Measurements from ENCODE around the gene CBY1. TPM values are rescaled to one million over a fixed set of nuclear protein-coding genes. Genes with fewer than 3 reads are reported as not detected.

Gene CBY1
- 10 to 100 TPM; 15.8 to 30.3 (median 23.5) TPM for total RNA-seq

DNA sequence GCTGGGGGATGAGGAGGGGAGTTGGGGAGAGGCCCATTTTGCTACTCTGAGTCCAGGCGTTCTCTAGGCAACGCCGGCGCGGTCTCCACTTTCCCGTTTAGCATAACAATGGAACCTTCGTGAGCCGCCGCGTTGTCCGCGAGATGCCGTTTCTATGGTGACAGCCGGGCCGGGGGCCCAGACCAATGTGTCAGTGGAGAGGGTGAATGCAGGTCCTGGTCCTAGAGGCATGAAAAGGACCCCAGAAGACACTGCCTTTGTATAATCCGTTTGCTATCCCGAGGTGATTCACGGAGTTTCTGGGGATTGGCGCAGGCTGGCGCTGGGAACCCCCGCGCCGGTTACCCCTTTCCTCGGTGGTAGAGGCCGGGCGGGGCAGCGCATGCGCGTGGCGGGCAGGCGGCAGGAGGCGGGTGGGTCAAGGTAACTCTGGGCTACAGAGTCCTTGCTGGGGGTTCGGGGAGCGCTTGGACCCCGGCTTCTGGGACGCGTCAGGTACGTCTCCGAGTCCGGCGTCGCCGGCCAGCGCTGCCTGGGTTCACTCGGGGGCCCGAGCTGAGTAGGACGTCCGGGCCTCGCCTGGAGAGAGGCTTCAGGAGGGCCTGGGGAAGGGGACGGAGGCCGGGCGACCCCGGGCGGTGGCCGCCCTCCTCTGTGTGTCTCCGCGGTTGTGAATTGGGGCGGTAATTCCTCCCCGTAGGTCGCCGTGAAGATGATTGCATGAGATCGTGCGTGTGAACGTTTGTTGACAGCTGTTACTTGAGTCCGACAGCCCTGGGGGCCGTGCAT is at the start of gene CBY1, which contains the start of gene FAM227A:
TSS of gene CBY1 (plus strand) at position 383 of the 789 bp plus-strand sequence. CDS start 11,417 bp downstream, outside the sequence.
TSS of gene FAM227A (minus strand) at position 137 of the 789 bp plus-strand sequence. CDS start 6,224 bp downstream, outside the sequence.
- peak within 1 kb of the TSS; percentile 84 to 96 (median 88) for H3K27ac ChIP-seq
- ATAC-seq (ENCODE audit: low FRiP score in 2 of 2) (peak; percentile 95 to 98), DNase-seq (peak; percentile 87 to 98)
- peak within 1 kb of the TSS; percentile 70 to 92 (median 90) for H3K4me3 ChIP-seq
- H3K36me3 ChIP-seq: peaks cover 0 to 6% (median 0%) of the 10 kb centered on the region in 4 donors
- H3K9me3 ChIP-seq: no peaks in the 10 kb centered on the region
- peak in 1 of 6 experiments; percentile 24 for TF ChIP-seq CTCF (IDR thresholded peaks at IDR 0.05)
- TF ChIP-seq POLR2AphosphoS5 (IDR thresholded peaks at IDR 0.05): peak; percentile 18 to 77
- no peak for TF ChIP-seq EP300 (IDR thresholded peaks at IDR 0.05)
- TF ChIP-seq POLR2A (IDR thresholded peaks at IDR 0.05): peak in 3 of 4 donors; percentile 44 to 76 (median 65)
- no peaks in the 10 kb centered on the region for H3K27me3 ChIP-seq
- WGBS, 2 donors: 0 to 1% methylated on average over 26 to 46 of the region's 66 CpGs
- H3K4me1 ChIP-seq: peaks cover 7 to 27% (median 16%) of the 10 kb centered on the region in 4 donors

GRCh38 chr22:38607680-38608079 is 48.8 kb upstream of the CBY1 start:
- WGBS, 2 donors: 68 to 75% methylated on average over 3 of the region's 3 CpGs
- ATAC-seq (ENCODE audit: low FRiP score in 2 of 2) (no peak), DNase-seq (no peak)
- no peak overlapping the region for H3K4me3 ChIP-seq
- no peaks in the 10 kb centered on the region for H3K4me1 ChIP-seq
- no peaks in the 10 kb centered on the region for H3K36me3 ChIP-seq
- TF ChIP-seq EP300 (IDR thresholded peaks at IDR 0.05) (no peak), POLR2A (IDR thresholded peaks at IDR 0.05) (no peak), CTCF (IDR thresholded peaks at IDR 0.05) (no peak), POLR2AphosphoS5 (IDR thresholded peaks at IDR 0.05) (no peak)
- no peak overlapping the region for H3K27ac ChIP-seq
- no peaks in the 10 kb centered on the region for H3K27me3 ChIP-seq
- H3K9me3 ChIP-seq: no peaks in the 10 kb centered on the region

DNA sequence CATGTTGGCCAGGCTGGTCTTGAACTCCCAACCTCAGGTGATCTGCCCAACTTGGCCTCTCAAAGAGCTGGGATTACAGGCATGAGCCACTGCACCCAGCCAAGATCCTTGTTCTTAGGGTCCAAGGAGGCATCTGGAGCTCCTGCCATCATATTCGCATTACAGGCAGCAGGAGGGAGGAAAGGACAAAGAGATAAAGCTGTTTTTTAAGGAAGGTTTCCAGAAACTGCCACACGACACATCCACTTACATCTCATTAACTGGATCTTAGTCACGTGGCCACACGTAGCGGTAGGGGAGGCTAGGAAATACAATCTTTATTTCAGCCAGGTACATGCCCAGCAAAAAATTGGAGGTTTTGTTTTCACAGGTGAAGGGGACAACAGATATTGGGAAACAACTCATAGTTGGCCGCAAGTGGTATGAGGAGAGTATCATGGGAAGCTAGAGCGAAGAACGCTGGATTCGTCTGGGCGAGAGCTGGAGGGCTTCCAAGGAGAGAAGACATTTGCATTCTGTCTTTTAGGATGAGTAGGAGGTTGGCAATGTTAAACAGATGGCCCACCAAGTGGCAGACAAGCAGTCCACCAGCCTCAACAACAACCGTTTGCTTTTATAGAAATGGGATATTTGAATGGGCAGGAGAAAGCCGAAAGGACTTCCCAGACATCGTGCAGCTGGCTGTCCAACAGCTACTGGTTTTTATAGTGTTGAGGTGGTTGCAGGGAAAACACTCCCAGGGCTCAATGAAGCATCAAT is 47.3 kb upstream of the CBY1 start:
- WGBS, 2 donors: 85 to 91% methylated on average over 13 of the region's 13 CpGs
- H3K4me1 ChIP-seq: no peaks in the 10 kb centered on the region
- no peaks in the 10 kb centered on the region for H3K9me3 ChIP-seq
- H3K4me3 ChIP-seq: no peak overlapping the region
- H3K27ac ChIP-seq: no peak overlapping the region
- no peak for DNase-seq
- ATAC-seq (ENCODE audit: low FRiP score in 2 of 2): no peak
- no peaks in the 10 kb centered on the region for H3K27me3 ChIP-seq
- TF ChIP-seq CTCF (IDR thresholded peaks at IDR 0.05) (no peak), POLR2A (IDR thresholded peaks at IDR 0.05) (no peak), POLR2AphosphoS5 (IDR thresholded peaks at IDR 0.05) (no peak), EP300 (IDR thresholded peaks at IDR 0.05) (no peak)
- no peaks in the 10 kb centered on the region for H3K36me3 ChIP-seq

GRCh38 chr22:38610234-38610633 is 46.2 kb upstream of the CBY1 start:
- DNase-seq (no peak), ATAC-seq (ENCODE audit: low FRiP score in 2 of 2) (no peak)
- WGBS, 2 donors: 87 to 93% methylated on average over 5 of the region's 5 CpGs
- H3K27me3 ChIP-seq: no peaks in the 10 kb centered on the region
- no peaks in the 10 kb centered on the region for H3K9me3 ChIP-seq
- H3K27ac ChIP-seq: no peak overlapping the region
- TF ChIP-seq POLR2A (IDR thresholded peaks at IDR 0.05) (no peak), POLR2AphosphoS5 (IDR thresholded peaks at IDR 0.05) (no peak), CTCF (IDR thresholded peaks at IDR 0.05) (no peak), EP300 (IDR thresholded peaks at IDR 0.05) (no peak)
- H3K4me3 ChIP-seq: no peak overlapping the region
- no peaks in the 10 kb centered on the region for H3K36me3 ChIP-seq
- no peaks in the 10 kb centered on the region for H3K4me1 ChIP-seq
